HPDE6-E6E7 (cell line): Measurements from ENCODE around the gene CDH20.
"Not testable (repeated sequence)": the region's sequence is repeated elsewhere in the genome, so short reads cannot be mapped to it uniquely, and the experiment has no call there.

ENCODE experiments used
- DNase-seq: peaks from one replicate; pipeline ENCODE4 v3.0.0; 2011; ENCODE audit warnings: missing footprints; ENCODE audit errors: extremely low spot score

Gene CDH20

DNA sequence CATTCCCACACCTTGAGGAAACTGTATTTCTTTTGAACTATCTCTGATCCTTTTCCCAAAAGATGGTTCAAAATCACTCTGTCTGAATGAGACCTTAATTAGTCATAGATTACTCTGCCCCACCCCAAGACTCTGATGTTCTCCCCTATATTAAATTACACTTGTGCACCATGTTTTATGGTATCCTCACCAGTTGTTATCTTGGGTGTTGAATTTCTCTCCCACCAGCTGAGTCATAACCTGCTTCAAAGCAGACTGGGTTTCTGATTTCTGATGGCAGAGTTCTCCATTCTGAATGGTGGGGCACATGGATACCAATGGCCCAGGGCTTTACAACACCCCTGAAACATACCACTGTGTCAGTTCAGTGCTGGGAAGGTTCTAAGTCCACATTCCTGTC, 15.0 kb downstream of the CDH20 start:
- no peak for DNase-seq

DNA sequence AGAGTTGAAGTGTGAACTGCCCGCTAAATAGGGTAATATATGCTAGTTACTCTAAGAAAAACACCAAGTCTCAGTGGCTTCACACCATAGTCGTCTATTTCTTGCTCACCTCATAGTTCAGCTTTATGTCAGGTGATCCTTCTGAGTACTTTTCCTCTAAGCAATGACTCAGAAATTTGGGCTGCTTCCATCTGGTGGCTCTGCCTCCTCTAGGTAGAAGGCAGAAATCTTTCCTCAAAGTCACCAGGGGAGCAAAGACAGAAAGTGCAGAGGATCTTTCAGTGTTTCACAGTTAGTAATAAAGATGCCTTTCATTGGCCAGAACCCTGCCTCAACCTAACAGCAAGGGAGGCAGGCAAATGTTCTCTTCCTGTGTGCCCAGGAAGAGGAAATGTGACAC, 17.3 kb downstream of the CDH20 start:
- DNase-seq, result no peak

DNA sequence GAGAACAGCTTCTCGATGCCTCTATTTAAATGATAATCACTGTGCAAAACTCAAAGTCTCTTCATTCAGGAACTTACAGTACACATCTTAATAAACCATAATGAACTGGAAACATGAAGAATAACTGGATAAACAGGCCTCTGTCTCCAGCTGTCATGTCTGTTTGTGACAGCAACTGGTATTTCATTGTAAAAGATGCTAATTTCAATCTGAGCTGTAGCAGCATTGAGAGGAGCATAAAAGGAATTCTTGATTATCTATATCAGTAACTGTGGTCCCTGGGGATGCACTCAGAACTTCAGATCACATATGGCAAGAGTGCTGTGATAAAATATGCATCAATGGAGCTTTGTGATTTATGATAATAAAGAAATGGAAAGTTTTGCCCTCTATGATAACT, 18.8 kb downstream of the CDH20 start:
- DNase-seq, result no peak

DNA sequence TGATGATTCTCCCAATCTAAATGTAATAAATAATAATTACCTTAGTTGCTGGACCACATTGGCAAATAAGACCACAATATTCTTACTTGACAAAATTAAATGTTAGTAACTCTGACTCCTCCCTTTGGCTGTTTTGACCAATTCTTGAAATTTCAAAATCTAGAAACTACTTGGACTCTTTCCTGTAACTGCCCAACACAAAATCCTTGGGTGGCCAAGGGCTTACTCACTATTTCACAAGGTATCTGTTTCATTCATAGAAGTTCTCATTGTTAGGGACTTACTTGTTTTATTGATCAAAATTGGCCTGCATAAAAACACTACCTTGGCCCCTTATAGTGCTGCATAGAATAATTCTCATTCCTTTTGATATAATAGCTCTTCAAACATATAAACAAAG, 19.4 kb downstream of the CDH20 start:
- no peak for DNase-seq

DNA sequence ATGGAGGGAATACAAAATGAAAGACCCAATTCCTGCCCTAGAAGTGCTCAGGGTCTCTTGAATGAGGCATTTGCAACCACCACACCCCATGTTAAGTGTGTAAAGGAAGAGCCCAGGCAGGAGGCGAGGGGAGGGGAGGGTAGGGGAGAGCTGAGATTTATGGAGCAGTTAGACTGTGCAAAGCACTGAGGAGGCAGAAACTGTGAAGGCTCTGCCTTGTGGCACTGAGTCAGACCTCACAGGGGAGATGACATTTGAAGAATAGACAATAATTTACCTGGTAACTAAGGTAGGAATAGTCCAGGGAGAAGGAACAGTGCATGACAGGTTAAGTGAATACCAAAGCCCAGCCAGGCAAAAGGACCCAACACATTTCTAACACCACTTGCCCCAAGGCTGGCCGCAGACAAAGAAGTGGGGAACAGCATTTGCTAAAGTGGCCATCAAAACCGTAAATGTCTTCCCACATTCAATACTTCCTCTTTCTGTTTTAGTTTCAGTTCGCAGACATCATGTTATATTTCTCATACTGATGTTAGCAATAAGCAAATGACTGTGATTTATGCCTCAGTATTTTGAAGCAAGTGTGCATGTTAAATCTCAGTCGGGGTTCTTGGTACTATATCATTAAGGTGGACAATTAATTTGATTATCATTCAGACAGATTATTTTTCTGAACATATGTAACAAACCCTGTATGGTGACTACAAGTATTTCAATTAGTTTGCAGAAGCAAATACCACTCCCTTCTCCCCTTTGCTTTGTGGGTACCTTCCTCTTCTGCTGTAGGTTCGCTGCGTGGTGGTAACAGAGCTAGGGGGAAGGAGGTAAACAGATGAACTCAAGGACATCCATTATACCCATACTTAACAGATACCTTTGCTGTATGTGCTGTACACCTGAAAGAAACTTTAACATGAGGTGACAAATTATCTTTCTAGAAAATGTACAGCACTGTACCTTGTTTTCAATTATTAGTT, 27.5 kb downstream of the CDH20 start:
- no peak for DNase-seq

DNA sequence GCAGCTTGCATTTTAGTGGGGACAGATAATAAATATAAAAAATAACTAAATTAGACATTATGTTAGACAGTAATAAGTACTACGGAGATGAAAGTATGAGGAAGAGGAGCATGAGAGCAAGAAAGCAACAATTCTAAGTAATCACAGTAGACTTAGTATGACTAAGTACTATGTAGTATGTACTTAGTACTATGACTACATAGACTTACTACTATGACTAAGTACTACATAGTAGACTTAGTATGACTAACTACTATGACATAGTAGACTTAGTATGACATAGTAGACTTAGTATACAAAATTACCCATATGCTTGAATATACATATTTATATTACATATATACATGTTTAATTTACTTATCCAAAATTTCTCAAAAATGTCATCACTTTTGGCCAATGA, 29.3 kb downstream of the CDH20 start:
- DNase-seq, result no peak

DNA sequence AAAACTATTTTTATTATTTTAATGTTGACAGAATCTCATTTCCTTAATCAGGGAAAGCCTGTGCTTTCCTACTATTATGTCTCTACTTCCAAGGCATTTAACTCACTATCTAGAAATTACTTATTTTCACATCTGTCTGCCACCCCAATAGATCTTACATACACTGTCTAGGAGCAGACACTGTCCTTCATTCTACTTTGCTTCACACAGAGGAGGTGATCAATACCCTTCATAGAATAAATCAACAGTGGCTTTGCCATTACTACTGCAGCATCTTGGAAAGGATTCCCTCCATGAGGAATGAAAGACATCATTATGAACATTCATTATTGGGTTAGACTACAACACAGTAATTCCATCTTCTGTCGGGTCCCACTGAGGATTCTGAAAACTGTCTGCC, 31.7 kb downstream of the CDH20 start:
- no peak for DNase-seq

DNA sequence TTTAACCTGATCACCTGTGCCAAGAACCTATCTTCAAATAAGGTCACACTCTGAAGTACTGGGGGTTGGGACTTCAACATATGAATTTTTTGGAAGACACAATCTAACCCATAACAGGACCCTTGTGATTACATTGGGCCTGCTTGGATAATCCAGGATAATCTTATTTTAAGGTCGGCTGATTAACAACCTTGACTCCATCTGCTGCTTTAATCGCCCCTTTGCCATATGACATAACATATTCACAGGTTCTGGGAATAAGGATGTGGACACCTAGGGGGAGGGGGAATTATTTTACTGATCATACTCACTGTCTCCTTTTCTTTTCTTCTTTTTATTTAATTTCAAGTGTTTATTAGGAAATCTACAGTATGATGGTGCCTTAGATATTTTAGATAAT, 34.8 kb downstream of the CDH20 start:
- no peak for DNase-seq

DNA sequence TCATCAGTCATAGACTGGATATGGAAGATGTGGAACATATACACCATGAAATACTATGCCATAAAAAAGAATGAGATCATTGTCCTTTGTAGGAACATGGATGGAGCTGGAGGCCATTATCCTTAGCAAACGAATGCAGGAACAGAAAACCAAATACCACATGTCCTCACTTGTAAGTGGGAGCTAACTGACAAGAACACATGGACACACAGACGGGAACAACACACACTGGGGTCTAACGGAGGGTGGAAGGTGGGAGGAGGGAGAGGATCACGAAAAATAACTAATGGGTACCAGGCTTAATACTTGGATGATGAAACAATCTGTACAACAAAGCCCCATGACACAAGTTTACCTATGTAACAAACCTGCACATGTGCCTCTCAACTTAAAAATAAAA, 36.4 kb downstream of the CDH20 start:
- not testable (repeated sequence) for DNase-seq

DNA sequence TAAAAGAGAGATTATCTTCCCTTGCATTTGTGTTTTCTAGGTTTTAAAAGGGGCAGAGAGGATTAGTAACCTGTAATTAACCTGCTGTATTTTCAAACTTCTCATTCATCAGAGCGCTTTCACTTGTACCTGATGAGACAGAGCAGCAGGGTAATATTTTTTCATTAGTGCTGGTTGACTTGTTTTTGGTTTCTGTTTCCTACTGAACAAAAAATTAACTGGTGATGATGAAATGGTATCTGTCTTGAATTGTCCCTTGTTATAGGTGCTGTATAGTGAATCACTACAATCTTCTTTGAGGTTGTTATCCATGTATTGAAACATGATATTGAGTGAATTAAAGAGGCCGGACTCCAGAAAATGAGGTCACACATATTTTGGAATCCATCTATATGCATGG, 37.9 kb downstream of the CDH20 start:
- DNase-seq, result no peak

DNA sequence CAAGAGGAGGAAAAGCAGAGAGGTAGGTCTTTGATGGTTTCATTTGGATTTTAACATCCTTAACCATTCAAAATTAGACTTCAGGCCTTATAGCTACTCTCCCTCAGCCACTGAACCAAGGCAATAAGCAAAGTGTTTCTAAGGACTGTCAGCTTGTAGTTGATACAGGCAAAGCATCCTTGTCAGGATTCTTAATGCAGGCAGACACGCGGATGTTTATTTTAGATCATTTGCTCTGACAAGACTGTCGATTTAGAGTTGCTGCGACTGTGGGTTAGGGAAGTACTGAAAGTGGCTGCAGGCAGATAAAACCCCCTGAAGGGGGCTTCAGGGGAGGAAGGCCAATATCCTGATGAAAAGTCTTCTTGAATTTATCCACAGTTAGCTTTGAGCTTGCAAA, 46.6 kb downstream of the CDH20 start:
- no peak for DNase-seq

DNA sequence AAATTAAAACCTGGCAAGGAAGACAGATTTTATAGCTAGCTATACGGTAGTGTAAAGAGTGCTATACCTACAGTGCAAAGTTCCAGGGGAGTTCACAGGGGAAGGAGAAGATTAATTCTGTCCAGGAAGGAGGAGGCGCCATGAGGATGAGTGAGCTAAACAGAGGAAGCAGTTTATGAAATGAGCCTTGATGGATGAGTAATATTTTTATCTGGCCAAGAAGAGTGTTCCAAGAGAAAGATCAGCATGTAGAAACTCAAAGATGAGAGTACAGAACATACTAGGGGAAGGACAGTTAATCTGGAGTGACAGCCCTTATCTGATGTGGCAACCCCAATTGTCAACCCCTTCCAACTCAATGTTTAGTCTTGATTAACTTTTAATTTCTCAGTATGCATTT, 54.8 kb downstream of the CDH20 start:
- DNase-seq, result no peak

DNA sequence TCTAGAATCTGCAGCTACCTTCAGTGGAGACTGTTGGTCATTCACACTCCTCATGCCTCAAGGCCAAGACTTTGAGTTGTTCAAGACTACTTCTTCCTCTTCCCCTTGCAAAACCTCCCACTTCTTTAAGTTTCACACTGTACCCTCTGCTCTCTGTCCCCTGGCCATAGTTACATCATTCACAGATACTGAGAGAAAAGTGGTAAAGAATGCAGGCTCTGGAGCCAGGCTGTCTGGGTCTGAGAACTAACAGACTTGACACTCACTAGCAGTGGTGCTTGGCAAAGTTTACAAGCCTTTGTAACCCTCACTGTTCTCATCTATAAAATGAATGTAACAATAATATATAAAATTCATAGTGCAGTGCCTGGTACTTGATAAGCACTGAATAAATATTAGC, 61.8 kb downstream of the CDH20 start:
- no peak for DNase-seq

DNA sequence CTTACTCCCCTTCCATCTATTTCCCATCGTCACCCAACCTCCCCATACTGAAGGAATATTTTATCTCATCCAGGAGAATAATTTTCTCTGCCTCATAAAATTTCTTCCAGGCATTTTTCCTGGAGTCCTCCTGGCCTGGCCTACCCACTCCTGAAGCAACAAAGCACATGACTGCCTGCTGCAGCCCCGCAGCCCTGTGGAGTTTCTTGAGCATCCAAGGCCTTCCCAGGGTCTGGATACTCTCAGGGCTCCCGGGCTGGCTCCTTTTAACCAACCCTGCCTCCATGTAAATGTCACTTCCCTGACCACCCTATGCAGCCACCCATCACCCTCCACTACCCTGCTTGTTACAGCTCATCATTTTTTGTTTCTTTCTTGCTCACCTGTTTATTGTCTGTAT, 64.0 kb downstream of the CDH20 start:
- DNase-seq, result no peak

DNA sequence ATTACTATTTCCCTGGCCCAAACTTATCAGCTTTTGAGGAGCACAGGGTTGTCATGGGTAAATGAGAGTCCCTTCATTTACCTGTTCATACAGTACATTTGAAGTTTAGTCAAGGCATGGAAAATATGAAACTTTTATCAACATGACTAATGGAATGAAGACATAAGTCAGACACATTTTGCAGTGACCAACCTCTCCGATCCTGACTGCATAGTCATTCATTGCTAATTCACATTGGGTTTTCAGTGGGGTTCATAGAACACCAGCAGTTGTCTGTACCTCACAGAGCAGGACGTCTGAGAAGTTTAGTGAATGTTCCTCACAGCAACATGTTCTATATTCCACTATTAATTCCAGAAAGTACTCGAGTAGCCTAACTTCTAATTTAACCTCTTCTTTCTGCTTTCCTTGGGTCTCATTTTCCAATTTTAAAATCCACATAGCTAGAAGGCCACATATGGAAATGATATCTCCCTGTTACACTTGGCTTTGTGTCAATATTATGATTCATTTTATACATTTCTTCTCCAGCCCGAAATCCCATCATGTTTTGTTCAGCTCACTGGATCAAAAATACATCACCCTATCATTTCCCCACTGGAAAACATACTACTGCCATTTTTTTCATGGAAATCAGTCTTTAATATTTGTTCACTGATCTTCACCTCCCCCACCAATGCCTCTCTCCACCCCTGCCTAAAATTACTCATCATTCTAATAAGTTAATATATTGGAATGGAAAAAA, 65.9 kb downstream of the CDH20 start:
- DNase-seq, result no peak

DNA sequence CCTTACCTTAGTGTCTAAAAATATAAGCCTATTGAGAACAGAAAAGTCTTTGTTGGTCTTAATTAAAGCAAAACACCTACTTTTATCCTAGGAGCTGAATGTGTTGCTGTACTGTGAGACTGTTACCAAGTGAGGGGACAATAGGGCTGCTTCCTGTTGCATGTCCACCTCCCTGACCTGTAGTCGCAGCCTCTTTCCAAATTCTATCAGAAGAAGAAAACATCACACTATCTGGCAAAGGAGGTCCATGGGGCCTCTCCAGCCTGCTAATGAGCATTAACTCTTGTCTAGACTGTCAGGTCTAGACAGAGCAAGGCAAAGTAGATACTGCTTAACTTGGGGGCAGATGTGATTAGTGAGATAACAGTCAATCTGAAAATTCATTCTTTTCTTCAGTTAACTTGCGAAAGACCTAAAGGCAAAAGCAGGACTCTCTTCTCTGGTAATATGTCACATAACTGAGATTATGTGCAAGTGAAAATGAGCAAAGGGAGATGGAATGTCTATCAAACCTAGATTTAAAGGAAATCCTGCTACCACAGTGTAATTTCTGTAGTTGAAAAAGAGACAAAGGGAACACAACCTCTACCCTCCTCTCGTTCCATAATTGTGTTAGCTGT, 66.9 kb downstream of the CDH20 start:
- DNase-seq, result no peak

DNA sequence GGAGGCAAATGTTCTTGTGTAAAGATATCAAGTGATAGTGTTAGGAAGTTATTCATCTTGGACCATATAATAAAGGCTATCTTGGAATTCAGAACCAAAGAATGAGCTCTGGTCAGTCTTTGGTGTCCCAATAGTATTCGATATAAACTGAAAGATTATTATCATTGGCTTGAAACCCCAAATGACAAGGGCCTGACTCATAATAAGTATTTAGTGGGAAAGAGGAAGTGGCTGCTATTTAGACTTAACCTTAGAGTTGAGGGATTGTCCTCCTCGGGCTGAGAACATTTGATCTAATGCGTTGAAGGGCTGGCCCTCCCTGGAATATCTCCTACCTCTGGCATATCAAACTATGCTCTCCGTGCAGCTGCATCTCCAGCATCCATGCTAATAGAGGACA, 67.5 kb downstream of the CDH20 start:
- DNase-seq, result no peak

DNA sequence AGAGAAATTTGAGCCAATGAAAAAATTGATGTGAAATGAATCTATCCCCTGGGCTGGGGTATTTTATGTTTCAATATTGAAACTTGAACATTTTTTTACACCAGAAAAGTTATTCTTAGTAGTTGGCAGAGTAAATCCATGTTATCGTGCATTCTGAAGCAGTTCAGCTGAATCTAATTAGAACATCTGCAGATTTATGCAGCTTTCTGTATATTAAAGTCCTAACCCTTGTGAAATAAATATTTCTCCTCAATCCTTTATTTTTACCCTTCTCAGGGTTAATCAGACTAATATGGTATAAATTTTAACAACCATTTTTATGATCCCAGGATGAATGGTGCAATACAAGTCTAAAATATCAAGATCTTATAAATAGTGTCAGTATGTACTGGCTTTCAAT, 69.5 kb downstream of the CDH20 start:
- DNase-seq, result no peak

DNA sequence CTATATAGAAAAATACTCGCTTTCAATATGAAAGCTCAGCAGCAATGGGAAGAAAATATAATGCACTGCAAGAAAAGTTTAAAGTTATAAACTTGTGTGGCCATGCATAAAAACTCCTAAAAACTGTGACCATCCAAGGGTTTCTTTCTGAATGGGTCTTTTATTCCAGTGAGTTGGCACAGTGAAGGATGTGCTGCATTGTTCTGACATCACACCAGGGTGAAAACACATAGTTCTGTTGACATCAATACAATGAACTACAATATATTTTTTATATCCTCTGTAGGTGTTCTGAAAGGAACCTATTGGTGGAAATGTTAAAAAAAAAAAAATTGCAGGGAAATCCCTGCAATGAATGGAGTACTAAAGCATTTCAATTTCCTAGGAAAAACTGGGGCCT, 80.2 kb downstream of the CDH20 start:
- DNase-seq, result no peak

DNA sequence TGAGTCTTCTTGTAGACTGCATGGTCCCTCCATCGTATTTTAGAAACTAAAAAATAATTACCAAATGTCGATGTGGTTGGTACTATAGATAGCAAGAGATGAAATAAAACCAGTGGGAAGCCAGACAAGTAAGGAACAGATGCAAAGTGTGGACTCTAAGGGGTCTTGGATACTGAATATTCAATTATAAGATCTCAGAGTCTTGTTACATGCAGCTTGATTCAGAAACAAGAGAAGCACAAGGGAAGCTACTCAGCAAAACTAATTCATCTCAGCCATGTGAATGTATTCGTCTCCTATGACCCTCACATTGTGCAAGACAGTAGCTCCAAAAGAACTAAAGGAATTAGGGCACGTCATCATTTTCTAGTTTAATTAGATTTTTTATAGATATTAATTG, 80.9 kb downstream of the CDH20 start:
- no peak for DNase-seq

DNA sequence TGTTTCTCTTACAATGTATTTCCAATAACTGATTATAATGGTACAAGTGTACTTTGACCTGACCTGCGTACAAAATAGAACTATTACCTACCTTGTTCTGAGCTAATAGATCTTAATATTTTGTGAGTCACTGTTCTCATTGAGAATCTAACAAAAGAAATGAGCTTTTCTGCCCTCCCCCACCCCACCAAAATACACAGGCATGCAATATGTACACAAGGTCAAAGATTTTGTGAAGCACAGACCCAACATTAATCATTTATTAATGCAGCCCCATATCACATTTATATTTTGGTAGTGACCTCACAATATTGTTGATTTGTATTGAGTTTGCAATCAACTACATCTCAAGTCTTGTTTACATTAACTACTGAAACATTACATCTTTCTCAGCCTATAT, 86.5 kb downstream of the CDH20 start:
- DNase-seq, result no peak

DNA sequence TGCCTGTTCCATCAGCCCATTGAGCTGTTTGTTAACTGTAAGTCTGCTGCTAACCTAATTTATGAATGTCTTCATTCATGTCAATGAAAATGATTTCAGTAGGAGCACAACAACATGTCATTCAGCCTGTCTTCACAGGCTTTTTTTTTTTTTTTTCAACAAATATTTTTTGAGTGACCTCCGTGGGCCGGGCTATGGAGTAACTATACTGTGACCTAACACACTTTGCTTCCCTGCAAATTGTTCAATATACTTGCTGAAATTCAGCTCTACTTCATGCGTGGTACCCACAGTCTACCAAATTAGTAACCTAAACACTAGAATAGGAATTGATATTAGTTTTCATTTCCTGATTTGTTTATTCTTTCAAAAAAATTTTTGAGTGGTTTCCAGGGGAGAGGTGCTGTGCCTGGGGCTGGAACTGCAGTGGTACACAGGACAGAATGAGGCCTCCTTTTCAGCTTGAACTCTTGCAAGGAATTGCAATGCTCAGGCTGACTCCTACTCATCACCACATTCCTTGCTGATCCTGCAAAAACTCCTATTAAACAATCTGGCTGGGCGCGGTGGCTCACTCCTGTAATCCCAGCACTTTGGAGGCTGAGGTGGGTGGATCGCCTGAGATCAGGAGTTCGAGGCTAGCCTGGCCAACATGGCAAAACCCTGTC, 87.1 kb downstream of the CDH20 start:
- DNase-seq, result no peak
